A549 (cell line): Measurements from ENCODE around the gene HNRNPUL1. TPM values are rescaled to one million over a fixed set of nuclear protein-coding genes. Genes with fewer than 3 reads are reported as not detected.

Source experiments
- ATAC-seq, 2 experiments: fragments of 200-7000 bp in 1 of 2; fragments of >200 bp in 1 of 2; cut with Nextera tagmentation in 1 of 2; cut with Tn5 transposase in 1 of 2; 3 replicates each; pipeline versions ENCODE4 v1.8.0 to v1.9.1; 2018 to 2020; ENCODE audit warnings: mild to moderate bottlenecking in 1 of 2, moderate library complexity in 1 of 2
- CTCF ChIA-PET: fragments of 300-600 bp; sonication (Branson Sonifier 250); formaldehyde crosslinking; extraction: SDS; loops from one replicate; lab custom pipeline; 2021; ENCODE audit warnings: antibody characterized with exemption, inconsistent platforms; lab: Yijun Ruan, JAX
- POLR2A ChIA-PET: fragments of 350-600 bp; formaldehyde crosslinking; extraction: SDS; loops from one replicate; lab custom pipeline; 2021; ENCODE audit warnings: antibody characterized with exemption, inconsistent platforms; lab: Yijun Ruan, JAX
- DNase-seq, 2 experiments: peaks; one replicate each; pipeline versions ENCODE4 v3.0.0 to v3.0.0-alpha.2; 2011 to 2016; ENCODE audit warnings: low read depth in 1 of 2, low spot score in 1 of 2
- FAIRE-seq: peaks from 2 replicates; lab custom pipeline; 2011; peaks lifted over from hg19 to GRCh38; lab: Jason Lieb, UNC
- H3K27ac ChIP-seq, 2 experiments: fragments of >200 bp; sonication (Bioruptor Twin); formaldehyde crosslinking; 3 replicates each; pipeline ENCODE4 v1.5.1; 2016 to 2017
- H3K4me1 ChIP-seq: fragments of >200 bp; sonication (Bioruptor Twin); formaldehyde crosslinking; 3 replicates; pipeline ENCODE4 v1.6.1; 2016
- H3K4me2 ChIP-seq: fragments of >200 bp; sonication (Bioruptor Twin); formaldehyde crosslinking; 3 replicates; pipeline ENCODE4 v1.6.1; 2016
- H3K4me3 ChIP-seq: fragments of >200 bp; sonication (Bioruptor Twin); formaldehyde crosslinking; 3 replicates; pipeline ENCODE4 v1.5.1; 2016
- H3K9me3 ChIP-seq: fragments of >200 bp; sonication (Bioruptor Twin); formaldehyde crosslinking; 3 replicates; pipeline ENCODE4 v1.6.1; 2016
- BCL3 ChIP-seq: fragments of >200 bp; sonication (Bioruptor Twin); formaldehyde crosslinking; IDR thresholded peaks from 3 replicates; pipeline ENCODE4 v1.6.1; 2016
- CHD2 ChIP-seq: fragments of 150-350 bp; IDR thresholded peaks from 2 replicates; pipeline ENCODE4 v1.6.1; 2014; ENCODE audit warnings: low read length; ENCODE audit not compliant: partially characterized antibody
- EHF ChIP-seq: fragments of 250-450 bp; sonication (Bioruptor Pico); IDR thresholded peaks from 2 replicates; pipeline ENCODE4 v1.5.0; 2020; ENCODE audit warnings: mild to moderate bottlenecking
- EHMT2 ChIP-seq: fragments of 200-600 bp; sonication (generic); IDR thresholded peaks from 2 replicates; pipeline ENCODE4 v1.6.1; 2016; ENCODE audit warnings: antibody characterized with exemption, low read depth, mild to moderate bottlenecking, moderate library complexity
- ESRRA ChIP-seq: fragments of 150-350 bp; IDR thresholded peaks from 2 replicates; pipeline ENCODE4 v1.6.1; 2014; ENCODE audit warnings: mild to moderate bottlenecking, low read length, borderline replicate concordance
- HES2 ChIP-seq: fragments of >200 bp; sonication (Bioruptor Twin); formaldehyde crosslinking; IDR thresholded peaks from 2 replicates; pipeline ENCODE4 v1.6.1; 2016
- HEYL ChIP-seq: fragments of 250-450 bp; sonication (Bioruptor Pico); IDR thresholded peaks from 2 replicates; pipeline ENCODE4 v1.8.0; 2021; ENCODE audit warnings: mild to moderate bottlenecking, moderate library complexity
- HMGXB4 ChIP-seq: fragments of 250-450 bp; sonication (Bioruptor Pico); IDR thresholded peaks from 2 replicates; pipeline ENCODE4 v1.5.0; 2021; ENCODE audit warnings: mild to moderate bottlenecking, moderate library complexity, borderline replicate concordance
- HOXB13 ChIP-seq: fragments of 250-450 bp; sonication (Bioruptor Pico); IDR thresholded peaks from 2 replicates; pipeline ENCODE4 v1.5.0; 2020; ENCODE audit warnings: low read depth, mild to moderate bottlenecking, moderate library complexity
- JUN ChIP-seq, 2 experiments: fragments of >200 bp; sonication (Bioruptor Twin); formaldehyde crosslinking; IDR thresholded peaks; 2 replicates in 1 of 2; 3 replicates in 1 of 2; pipeline ENCODE4 v1.6.1; 2016 to 2017
- KDM1A ChIP-seq: fragments of 200-600 bp; sonication (generic); IDR thresholded peaks from 2 replicates; pipeline ENCODE4 v1.6.1; 2016; ENCODE audit warnings: low read depth, mild to moderate bottlenecking
- KDM5A ChIP-seq: fragments of 200-600 bp; sonication (generic); IDR thresholded peaks from 2 replicates; pipeline ENCODE4 v1.6.1; 2016; ENCODE audit warnings: antibody characterized with exemption, mild to moderate bottlenecking
- MAFK ChIP-seq: fragments of 450-650 bp; IDR thresholded peaks from 2 replicates; pipeline ENCODE4 v1.6.1; 2014; ENCODE audit not compliant: partially characterized antibody
- NFE2L2 ChIP-seq: fragments of 150-350 bp; conservative IDR thresholded peaks from 2 replicates; pipeline ENCODE4 v1.6.1; 2014; ENCODE audit warnings: low read length
- PHF8 ChIP-seq: fragments of 200-600 bp; sonication (generic); IDR thresholded peaks from 2 replicates; pipeline ENCODE4 v1.6.1; 2016; ENCODE audit warnings: low read depth, mild to moderate bottlenecking, antibody characterized with exemption, moderate library complexity, borderline replicate concordance
- POLR2A ChIP-seq: IDR thresholded peaks from 2 replicates; pipeline ENCODE4 v1.6.1; 2012; ENCODE audit warnings: mild to moderate bottlenecking, low read length
- POLR2AphosphoS2 ChIP-seq: conservative IDR thresholded peaks from 2 replicates; pipeline ENCODE4 v1.6.1; 2012; ENCODE audit warnings: low read length, improper control_type of control experiment, inconsistent platforms
- RNF2 ChIP-seq: fragments of 200-600 bp; sonication (generic); IDR thresholded peaks from 2 replicates; pipeline ENCODE4 v1.6.1; 2016; ENCODE audit warnings: low read depth, mild to moderate bottlenecking, antibody characterized with exemption, moderate library complexity, borderline replicate concordance
- TFCP2L1 ChIP-seq: fragments of 250-450 bp; sonication (Bioruptor Pico); IDR thresholded peaks from 2 replicates; pipeline ENCODE4 v1.5.0; 2021; ENCODE audit warnings: mild to moderate bottlenecking
- TP53 ChIP-seq: fragments of 250-450 bp; sonication (Bioruptor Pico); IDR thresholded peaks from 2 replicates; pipeline ENCODE4 v1.5.0; 2021; ENCODE audit warnings: mild to moderate bottlenecking, moderate library complexity
- USF2 ChIP-seq: fragments of 450-650 bp; IDR thresholded peaks from 2 replicates; pipeline ENCODE4 v1.6.1; 2014; ENCODE audit warnings: antibody characterized with exemption
- ZC3H11A ChIP-seq: fragments of 450-650 bp; IDR thresholded peaks from 2 replicates; pipeline ENCODE4 v1.6.1; 2014; ENCODE audit warnings: antibody characterized with exemption, mild to moderate bottlenecking
- ZSCAN20 ChIP-seq: fragments of 250-450 bp; sonication (Bioruptor Pico); IDR thresholded peaks from 2 replicates; pipeline ENCODE4 v1.8.0; 2022; ENCODE audit warnings: mild to moderate bottlenecking, moderate library complexity
- WGBS: methylation state at CpG from one replicate; pipeline ENCODE4 v1.1.6; 2017; ENCODE audit errors: missing lambda C conversion rate; 5-methylcytosine and 5-hydroxymethylcytosine counted together
- polyA plus RNA-seq, 4 experiments: library from polyadenylated mRNA; depleted of rRNA in 3 of 4; stranded (reverse); fragments of >200 nt; fragmentation: RNase III in 1 of 4; extraction: RNeasy Plus Mini Kit Qiagen cat#74134 plus additional on column Dnase treatment in 1 of 4; gene quantifications; 2 replicates in 3 of 4; 3 replicates in 1 of 4; pipeline ENCODE4 v1.2.3, GENCODE V29; 2011 to 2017

Gene HNRNPUL1
- polyA plus RNA-seq, 2 of the 4 experiments (the other 2 are of a cell fraction), result 89.5 to 278 TPM

GRCh38 chr19:41318696-41319499 is 54.7 kb downstream of the HNRNPUL1 start:
- CTCF ChIA-PET, result interaction anchor here (1.0 to 18.6 kb wide), 10 partner anchors 13 to 247 kb away, joined by 3 to 295 read pairs (median 6); partner anchors contain the start of genes CCDC97, HNRNPUL1 and TGFB1
- FAIRE-seq, result peak; percentile 18

GRCh38 chr19:41319500-41320184 is 55.5 kb downstream of the HNRNPUL1 start:
- H3K4me2 ChIP-seq, result no peak overlapping the region
- H3K4me3 ChIP-seq, result no peak overlapping the region
- no peak for TF ChIP-seq EHF (CRISPR knock-in tag)
- TF ChIP-seq ZSCAN20 (CRISPR knock-in tag), result no peak
- TF ChIP-seq, all 56 proteins: peak for 0
- DNase-seq, result no peak
- Histone ChIP-seq H3K4me1 (peaks cover 35% of the 10 kb centered on the region), H3K27ac (no peak overlapping the region), H3K9me3 (no peaks in the 10 kb centered on the region)
- ChIA-PET POLR2A (interaction anchor here (0.6 kb wide), 1 partner anchor 9 kb away, joined by 3 read pairs; the partner anchor contains the start of gene CCDC97), CTCF (interaction anchor here (0.6 to 18.6 kb wide), 12 partner anchors 14 to 1491 kb away, joined by 3 to 295 read pairs (median 4); partner anchors contain the start of genes CCDC97, HNRNPUL1 and TGFB1)
- ATAC-seq, result no peak
- peak; percentile 63 for FAIRE-seq
- 88% methylated on average over 19 of the region's 20 CpGs for WGBS

More at GRCh38 chr19:41318696-41319499, 54.7 kb downstream of the HNRNPUL1 start:
- WGBS, result 87% methylated on average over 19 of the region's 19 CpGs
- POLR2A ChIA-PET, result interaction anchor here (0.6 kb wide), 1 partner anchor 8 kb away, joined by 3 read pairs; the partner anchor contains the start of gene CCDC97
- DNase-seq, result no peak
- ATAC-seq, result 0 out of 6 replicates have a peak, but pooled peaks of 1 of the 2 experiments have one; percentile 2
- H3K9me3 ChIP-seq, result no peaks in the 10 kb centered on the region
- no peak overlapping the region for H3K27ac ChIP-seq
- H3K4me1 ChIP-seq, result peaks cover 28% of the 10 kb centered on the region
- no peak overlapping the region for H3K4me3 ChIP-seq
- no peak for TF ChIP-seq RNF2
- TF ChIP-seq POLR2AphosphoS2, result 0 out of 2 replicates have a peak, but pooled peaks have one; percentile 79
- no peak for TF ChIP-seq TP53 (CRISPR knock-in tag)
- TF ChIP-seq JUN (IDR thresholded peaks at IDR 0.05), result no peak; a peak in 2 of 5 replicates
- no peak for TF ChIP-seq HES2
- TF ChIP-seq ZC3H11A, result no peak
- TF ChIP-seq KDM1A, result no peak
- TF ChIP-seq USF2, result 0 out of 2 replicates have a peak, but pooled peaks have one; percentile 8
- no peak for TF ChIP-seq TFCP2L1 (CRISPR knock-in tag)
- no peak for TF ChIP-seq KDM5A
- TF ChIP-seq HMGXB4 (CRISPR knock-in tag), result no peak
- TF ChIP-seq, all 56 proteins: peak for 2
- no peak overlapping the region for H3K4me2 ChIP-seq

- CTCF ChIA-PET, result interaction anchor here (0.6 to 18.6 kb wide), 13 partner anchors 14 to 1491 kb away, joined by 3 to 295 read pairs (median 7); partner anchors contain the start of genes CCDC97, HNRNPUL1 and TGFB1
These were observed 56.0 kb downstream of the HNRNPUL1 start for GRCh38 chr19:41320185-41320518.

More at GRCh38 chr19:41320185-41320518, 56.0 kb downstream of the HNRNPUL1 start:
- Histone ChIP-seq H3K4me2 (no peak overlapping the region), H3K27ac (no peak overlapping the region), H3K9me3 (no peaks in the 10 kb centered on the region), H3K4me3 (no peak overlapping the region), H3K4me1 (peaks cover 40% of the 10 kb centered on the region)
- no peak for ATAC-seq
- no peak for DNase-seq
- WGBS, result 85% methylated on average over 11 of the region's 11 CpGs
- FAIRE-seq, result no peak
- TF ChIP-seq POLR2A (no peak), NFE2L2 (no peak), PHF8 (no peak), BCL3 (no peak), ESRRA (no peak), HOXB13 (CRISPR knock-in tag) (no peak), RNF2 (no peak), HEYL (CRISPR knock-in tag) (no peak), MAFK (no peak), CHD2 (no peak), EHMT2 (no peak)
- POLR2A ChIA-PET, result interaction anchor here (0.7 to 1.9 kb wide), 2 partner anchors 10 to 120 kb away, joined by 3 to 6 read pairs; partner anchors contain the start of genes CCDC97 and DMAC2
